Fibroblast of skin of left quadriceps (primary cell): Measurements from ENCODE around the gene RCE1.
A peak's percentile ranks its signal among the peaks of the same experiment; 100 is the strongest.

Source experiments
- DNase-seq, 2 experiments: peaks; one replicate each; pipeline ENCODE4 v3.0.0-alpha.2; 2013; ENCODE audit warnings: low read depth in 2 of 2

The RCE1 gene

DNA sequence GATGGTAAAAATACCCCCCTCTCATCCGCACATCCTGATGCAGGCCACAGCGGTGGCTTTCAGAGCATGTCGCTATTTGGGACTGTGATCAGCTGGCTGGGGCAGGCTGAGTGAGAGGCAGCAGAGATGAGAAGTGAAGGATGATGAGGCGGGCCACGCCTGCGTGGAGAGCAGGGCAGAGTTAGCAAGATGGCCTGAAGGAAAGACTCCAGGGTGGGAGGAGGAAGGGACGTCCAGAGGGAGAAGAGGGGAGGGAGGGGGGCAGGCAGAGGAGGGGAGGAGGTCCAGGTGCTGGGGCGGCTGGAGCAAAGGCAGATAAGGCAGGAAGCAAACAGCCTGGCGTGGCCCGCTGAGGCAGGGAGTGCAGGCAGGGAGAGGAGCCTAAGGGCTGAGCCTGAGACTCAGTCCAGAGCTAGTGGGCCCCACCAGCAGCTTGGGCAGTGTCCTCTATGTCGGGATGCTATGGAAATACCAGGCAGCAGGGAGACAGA, 42.8 kb downstream of the RCE1 start:
- DNase-seq, result no peak

DNA sequence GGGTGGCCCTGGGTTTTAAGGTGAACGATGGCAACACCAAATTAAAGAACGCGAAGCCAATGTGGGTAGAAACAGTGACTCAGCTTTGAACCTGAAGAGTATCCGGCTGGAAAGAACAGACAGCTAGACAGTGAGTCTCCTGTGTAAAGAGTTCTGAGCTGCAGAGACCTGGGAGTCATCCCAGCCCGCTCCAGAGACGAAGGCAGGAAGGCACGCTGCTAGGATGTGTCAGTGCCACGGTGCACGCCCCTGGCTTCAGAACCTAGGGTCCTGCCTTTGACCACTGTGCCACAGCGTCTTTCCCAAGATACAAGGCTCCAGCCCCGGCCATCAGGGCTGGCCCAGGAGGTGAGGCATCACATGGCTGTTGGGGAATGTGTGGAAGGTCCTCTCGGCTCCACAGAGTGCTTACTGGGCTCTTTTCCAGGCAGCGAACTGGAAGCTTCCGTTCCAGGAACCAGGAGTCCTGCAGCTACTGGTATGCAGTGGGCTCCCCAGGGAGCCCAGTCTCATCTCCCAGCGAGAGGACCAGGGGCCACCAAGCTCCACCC, 43.5 kb downstream of the RCE1 start:
- no peak for DNase-seq

DNA sequence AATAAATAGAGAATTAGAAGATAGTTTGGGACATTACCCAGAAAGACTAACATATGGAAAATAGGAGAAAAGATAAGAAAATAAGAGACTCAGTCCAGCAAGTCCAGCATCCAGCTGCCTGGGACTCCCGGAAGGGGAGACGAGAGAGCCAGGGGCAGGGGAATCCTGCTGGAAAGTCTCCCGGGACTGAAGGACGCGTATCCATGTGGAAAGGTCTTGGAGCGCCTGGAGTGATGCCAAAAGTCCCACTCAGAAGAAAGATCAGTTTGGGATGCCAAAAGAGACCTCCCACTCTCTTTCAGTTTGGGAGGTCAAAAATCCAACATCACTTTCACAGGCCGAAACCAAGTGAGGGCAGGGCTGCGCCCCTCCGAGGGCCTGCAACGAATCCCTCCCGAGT, 44.3 kb downstream of the RCE1 start:
- DNase-seq, result no peak

DNA sequence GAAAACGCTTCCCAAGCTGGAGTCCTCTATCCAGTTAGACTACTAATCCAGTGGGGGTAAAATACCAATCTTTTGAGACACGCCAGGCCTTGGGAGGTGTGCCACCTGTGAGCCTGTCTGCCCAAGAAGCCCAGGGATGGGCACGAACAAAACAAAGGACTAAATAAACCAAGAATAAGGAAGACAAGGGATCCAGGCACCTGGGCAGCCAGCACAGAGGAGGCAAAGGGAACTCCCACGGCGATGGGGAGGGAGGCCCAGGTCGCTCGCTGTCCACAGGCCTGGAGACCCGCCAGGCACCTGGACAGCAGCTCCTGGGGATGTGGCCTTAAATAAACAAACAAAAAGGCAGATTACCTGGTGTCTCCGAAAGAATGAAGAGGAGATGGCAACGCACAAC, 45.0 kb downstream of the RCE1 start:
- no peak for DNase-seq

DNA sequence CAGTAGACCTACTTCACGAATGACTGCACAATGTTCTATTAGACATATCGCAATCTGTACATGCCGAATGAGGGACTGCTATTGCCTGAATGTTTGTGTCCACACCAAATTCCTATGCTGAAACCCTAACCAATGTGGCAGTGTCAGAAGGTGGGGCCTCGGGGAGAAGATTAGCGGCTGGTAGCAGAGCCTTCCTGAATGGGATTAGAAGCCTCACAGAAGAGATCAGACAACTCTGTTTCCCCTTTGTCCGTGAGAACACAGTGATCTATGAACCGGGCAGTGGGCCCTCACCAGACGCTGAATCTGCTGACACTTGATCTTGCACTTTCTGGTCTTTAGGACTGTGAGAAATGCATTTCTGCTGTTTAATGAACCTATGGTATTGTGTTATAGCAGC, 46.7 kb downstream of the RCE1 start:
- DNase-seq, result no peak

DNA sequence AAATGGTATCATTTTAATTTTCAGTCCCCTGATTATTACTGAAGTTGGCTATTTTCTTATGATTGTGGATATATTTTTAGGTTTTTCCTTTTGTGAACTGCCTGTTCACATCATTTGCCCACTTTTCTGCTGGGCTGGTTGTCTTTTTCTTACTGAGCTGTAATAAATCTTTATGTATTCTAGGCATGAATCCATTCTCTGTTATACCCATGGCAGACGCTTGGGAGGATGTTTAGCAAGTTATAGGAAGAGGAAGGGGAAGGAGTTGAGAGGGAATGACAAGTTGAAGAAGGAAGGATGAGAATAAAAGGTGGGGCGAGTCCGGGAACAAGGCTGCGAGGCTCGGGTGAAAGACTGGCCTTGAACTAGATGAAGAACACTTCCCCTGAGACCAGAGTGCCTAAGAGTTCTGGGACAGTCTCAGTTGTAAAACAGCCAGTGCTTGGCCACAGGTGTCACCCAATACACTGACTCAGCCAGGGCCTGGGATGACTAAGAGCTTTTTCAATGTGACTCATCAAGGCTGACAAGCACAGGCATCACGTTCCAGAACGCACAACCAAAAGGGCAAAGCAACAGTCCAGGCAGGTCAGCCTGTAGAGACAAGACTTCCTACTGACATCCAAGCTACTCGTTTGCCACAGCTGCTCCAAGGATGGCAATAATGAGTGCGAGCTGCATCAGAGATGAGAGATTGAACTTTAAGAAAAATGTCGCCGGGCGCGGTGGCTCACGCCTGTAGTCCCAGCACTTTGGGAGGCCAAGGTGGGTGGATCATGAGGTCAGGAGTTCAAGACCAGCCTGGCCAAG, 48.8 kb downstream of the RCE1 start:
- peak; percentile 54 to 60 for DNase-seq

DNA sequence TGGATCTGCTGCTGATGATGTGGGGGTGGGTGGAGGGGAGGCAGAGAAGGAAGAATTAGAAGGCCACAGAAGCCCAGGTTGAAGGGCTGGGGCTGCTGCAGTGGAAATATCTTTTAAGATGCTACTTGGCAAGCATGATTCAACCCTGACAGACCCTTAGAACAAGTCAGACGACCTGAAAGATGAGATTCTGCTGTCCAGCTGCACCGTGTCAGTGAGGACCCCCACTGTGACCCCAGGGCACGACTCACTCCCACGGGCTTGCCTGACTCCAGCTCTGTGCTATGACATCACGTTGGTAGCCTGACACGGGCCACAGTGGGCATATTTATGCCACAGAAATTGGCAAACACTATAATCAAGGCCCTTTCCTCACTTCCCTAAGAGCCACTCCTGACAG, 49.7 kb downstream of the RCE1 start:
- no peak for DNase-seq

DNA sequence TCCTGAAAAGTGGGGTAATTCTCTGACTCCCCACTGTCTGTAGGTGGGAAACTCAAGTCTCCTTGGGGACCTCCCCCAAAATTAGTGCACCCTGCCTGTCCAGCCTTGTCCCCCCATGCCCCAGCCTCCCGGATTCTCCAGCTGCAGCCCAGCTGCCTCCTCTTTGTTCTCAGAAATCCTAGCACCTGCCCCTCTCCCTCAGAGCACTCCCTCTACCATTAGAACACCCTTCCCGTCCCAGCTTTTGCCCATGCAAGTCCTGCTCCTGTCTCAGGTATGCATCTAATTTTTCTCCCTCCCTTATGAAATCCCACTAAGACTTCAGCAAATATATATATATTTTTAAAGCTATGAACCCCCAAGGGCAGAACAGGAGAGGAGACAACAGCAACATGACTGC, 50.9 kb downstream of the RCE1 start:
- DNase-seq, result no peak
